Osteoblast (primary cell): Measurements from ENCODE around the gene XG. TPM values are rescaled to one million over a fixed set of nuclear protein-coding genes. Genes with fewer than 3 reads are reported as not detected.
A peak's percentile ranks its signal among the peaks of the same experiment; 100 is the strongest.

Source experiments
- DNase-seq: peaks from one replicate; pipeline ENCODE4 v3.0.0; 2011; ENCODE audit warnings: low spot score, mixed read lengths; ENCODE audit not compliant: insufficient read length; ENCODE audit errors: missing footprints
- H2AFZ ChIP-seq: 2 replicates; pipeline ENCODE4 v1.6.0; 2011; ENCODE audit warnings: mild to moderate bottlenecking, low read length
- H3K27ac ChIP-seq: 2 replicates; pipeline ENCODE4 v1.5.1; 2011; ENCODE audit warnings: mild to moderate bottlenecking, low read depth, low read length, moderate library complexity
- H3K27me3 ChIP-seq: 2 replicates; pipeline ENCODE4 v1.6.0; 2012; ENCODE audit warnings: mild to moderate bottlenecking, control low read depth, inconsistent platforms, low read length, moderate library complexity; ENCODE audit not compliant: insufficient read depth
- H3K36me3 ChIP-seq: 2 replicates; pipeline ENCODE4 v1.5.1; 2011; ENCODE audit warnings: mild to moderate bottlenecking, low read length, control low read depth, moderate library complexity; ENCODE audit not compliant: insufficient read depth
- H3K4me1 ChIP-seq: 2 replicates; pipeline ENCODE4 v1.5.1; 2011; ENCODE audit warnings: mild to moderate bottlenecking, low read length, control low read depth, moderate library complexity; ENCODE audit not compliant: insufficient read depth
- H3K4me2 ChIP-seq: 2 replicates; pipeline ENCODE4 v1.6.0; 2011; ENCODE audit warnings: mild to moderate bottlenecking, low read length; ENCODE audit not compliant: insufficient read depth
- H3K4me3 ChIP-seq: fragments of 200-600 bp; sonication (generic); 3 replicates; pipeline ENCODE4 v1.5.1; 2012; ENCODE audit warnings: mild to moderate bottlenecking, low read length, inconsistent platforms; ENCODE audit not compliant: insufficient read depth
- H3K79me2 ChIP-seq: 2 replicates; pipeline ENCODE4 v1.6.0; 2012; ENCODE audit warnings: mild to moderate bottlenecking, low read length, control low read depth, inconsistent platforms; ENCODE audit not compliant: insufficient read depth
- H3K9me3 ChIP-seq: 2 replicates; pipeline ENCODE4 v1.5.1; 2011; ENCODE audit warnings: low read depth, low read length, control low read depth
- H4K20me1 ChIP-seq: 2 replicates; pipeline ENCODE4 v1.6.0; 2012; ENCODE audit warnings: mild to moderate bottlenecking, low read length, control low read depth; ENCODE audit not compliant: insufficient read depth
- total RNA-seq: library from RNA; depleted of rRNA; stranded (reverse); fragments of >200 nt; gene quantifications from 2 replicates; pipeline ENCODE4 v1.2.3, GENCODE V29; 2012
- TF ChIP-seq, protein P1 (sequence below): IDR thresholded peaks from 2 replicates; pipeline ENCODE4 v1.5.1; 2011; ENCODE audit warnings: mild to moderate bottlenecking, low read depth, low read length, moderate library complexity; ENCODE audit errors: extremely low read depth

Gene XG
- total RNA-seq, 1 donor: 4.0 TPM

DNA sequence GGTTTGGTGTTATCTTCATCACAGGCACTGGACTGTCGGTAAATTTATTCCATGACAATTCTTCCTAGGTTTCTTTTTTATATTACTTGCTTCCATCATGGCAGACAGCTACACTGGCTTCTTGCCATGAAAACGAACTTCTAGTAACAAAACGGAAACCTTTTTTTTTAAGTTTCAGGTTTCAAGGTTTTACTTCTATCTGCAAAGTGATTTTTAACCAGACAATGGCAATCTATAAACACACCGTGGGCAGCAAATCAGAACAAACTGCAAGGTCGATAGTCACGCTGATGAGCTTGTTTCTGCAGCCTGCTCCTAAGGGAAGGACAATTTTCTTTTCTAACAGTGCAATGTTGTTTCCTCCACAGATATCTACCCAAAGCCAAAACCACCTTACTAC, 29.9 kb downstream of the XG start:
- H3K4me3 ChIP-seq: peak overlapping the region; percentile 8
- H3K9me3 ChIP-seq: no peaks in the 10 kb centered on the region
- no peak overlapping the region for H3K27ac ChIP-seq
- no peak for DNase-seq
- H3K36me3 ChIP-seq: no peaks in the 10 kb centered on the region
- H3K79me2 ChIP-seq: no peaks in the 10 kb centered on the region
- TF ChIP-seq, protein P1, sequence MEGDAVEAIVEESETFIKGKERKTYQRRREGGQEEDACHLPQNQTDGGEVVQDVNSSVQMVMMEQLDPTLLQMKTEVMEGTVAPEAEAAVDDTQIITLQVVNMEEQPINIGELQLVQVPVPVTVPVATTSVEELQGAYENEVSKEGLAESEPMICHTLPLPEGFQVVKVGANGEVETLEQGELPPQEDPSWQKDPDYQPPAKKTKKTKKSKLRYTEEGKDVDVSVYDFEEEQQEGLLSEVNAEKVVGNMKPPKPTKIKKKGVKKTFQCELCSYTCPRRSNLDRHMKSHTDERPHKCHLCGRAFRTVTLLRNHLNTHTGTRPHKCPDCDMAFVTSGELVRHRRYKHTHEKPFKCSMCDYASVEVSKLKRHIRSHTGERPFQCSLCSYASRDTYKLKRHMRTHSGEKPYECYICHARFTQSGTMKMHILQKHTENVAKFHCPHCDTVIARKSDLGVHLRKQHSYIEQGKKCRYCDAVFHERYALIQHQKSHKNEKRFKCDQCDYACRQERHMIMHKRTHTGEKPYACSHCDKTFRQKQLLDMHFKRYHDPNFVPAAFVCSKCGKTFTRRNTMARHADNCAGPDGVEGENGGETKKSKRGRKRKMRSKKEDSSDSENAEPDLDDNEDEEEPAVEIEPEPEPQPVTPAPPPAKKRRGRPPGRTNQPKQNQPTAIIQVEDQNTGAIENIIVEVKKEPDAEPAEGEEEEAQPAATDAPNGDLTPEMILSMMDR: no peak
- H3K4me1 ChIP-seq: no peaks in the 10 kb centered on the region
- H4K20me1 ChIP-seq: no peaks in the 10 kb centered on the region
- H2AFZ ChIP-seq: no peak overlapping the region
- peak overlapping the region; percentile 10 for H3K4me2 ChIP-seq
- peaks cover 24% of the 10 kb centered on the region for H3K27me3 ChIP-seq

DNA sequence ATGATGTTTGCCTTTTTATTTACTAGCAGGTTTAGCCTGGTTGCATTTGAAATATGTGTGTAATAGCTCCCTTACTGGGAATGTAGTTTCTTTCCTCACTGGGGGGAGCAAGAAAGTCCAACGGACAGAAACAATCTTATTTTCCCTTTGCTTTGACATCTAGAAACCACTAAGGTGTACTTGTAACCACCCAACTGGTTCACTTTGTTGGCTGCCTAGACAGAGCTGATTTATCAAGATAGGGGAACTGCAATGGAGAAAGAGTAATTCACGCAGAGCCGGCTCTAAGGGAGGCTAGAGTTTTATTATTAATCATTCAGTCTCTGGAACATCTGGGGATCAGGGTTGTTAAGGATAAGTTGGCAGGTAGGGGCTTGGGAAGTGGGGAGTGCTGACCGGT, 30.3 kb downstream of the XG start:
- Histone ChIP-seq H2AFZ (no peak overlapping the region), H3K4me3 (no peak overlapping the region), H3K27ac (no peak overlapping the region), H3K4me2 (no peak overlapping the region), H3K9me3 (no peaks in the 10 kb centered on the region), H3K4me1 (no peaks in the 10 kb centered on the region), H4K20me1 (no peaks in the 10 kb centered on the region), H3K36me3 (no peaks in the 10 kb centered on the region), H3K27me3 (peaks cover 21% of the 10 kb centered on the region), H3K79me2 (no peaks in the 10 kb centered on the region)
- TF ChIP-seq, protein P1: no peak
- no peak for DNase-seq

DNA sequence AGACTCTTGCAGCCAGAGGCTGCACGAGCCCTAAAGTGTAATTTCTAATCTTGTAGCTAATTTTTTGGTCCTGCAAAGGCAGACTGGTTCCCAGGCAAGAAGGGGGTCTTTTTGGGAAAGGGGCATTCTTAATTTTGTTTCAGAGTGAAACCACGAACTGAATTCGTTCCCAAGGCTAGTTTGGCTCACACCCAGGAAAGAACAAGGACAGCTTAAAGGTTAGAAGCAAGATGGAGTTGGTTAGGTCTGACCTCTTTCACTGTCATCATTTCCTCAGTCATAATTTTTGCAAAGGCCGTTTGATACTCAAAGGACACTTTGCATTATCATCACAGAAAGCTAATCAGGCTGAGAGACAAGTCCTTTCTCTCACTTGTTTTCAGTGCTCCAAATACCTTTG, 30.9 kb downstream of the XG start:
- Histone ChIP-seq H3K36me3 (no peaks in the 10 kb centered on the region), H3K27me3 (peaks cover 20% of the 10 kb centered on the region), H3K9me3 (no peaks in the 10 kb centered on the region), H3K79me2 (no peaks in the 10 kb centered on the region), H4K20me1 (no peaks in the 10 kb centered on the region), H3K4me2 (no peak overlapping the region), H3K4me1 (no peaks in the 10 kb centered on the region), H2AFZ (no peak overlapping the region), H3K27ac (no peak overlapping the region), H3K4me3 (no peak overlapping the region)
- TF ChIP-seq, protein P1: no peak
- no peak for DNase-seq

DNA sequence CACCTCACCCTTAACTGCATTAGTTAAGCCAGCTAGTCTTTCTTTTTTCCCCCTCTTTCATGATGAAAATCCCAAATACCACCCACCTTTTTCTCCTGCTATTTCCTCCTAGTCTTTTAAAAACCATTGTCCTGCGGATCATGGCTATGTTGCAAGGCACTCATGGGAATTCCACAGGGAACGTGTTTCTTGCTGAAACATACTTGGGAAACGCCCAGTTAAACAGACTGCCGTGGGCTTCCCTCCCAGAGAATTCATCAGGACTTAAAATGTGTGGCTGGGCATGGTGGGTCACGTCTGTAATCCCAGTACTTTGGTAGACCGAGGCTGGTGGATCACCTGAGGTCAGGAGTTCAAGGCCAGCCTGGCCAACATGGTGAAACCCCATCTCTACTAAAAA, 32.2 kb downstream of the XG start:
- Histone ChIP-seq H3K9me3 (no peaks in the 10 kb centered on the region), H3K4me3 (no peak overlapping the region), H3K79me2 (no peaks in the 10 kb centered on the region), H3K4me1 (no peaks in the 10 kb centered on the region), H3K27ac (no peak overlapping the region), H3K4me2 (no peak overlapping the region), H2AFZ (no peak overlapping the region), H4K20me1 (no peaks in the 10 kb centered on the region), H3K27me3 (peaks cover 17% of the 10 kb centered on the region), H3K36me3 (no peaks in the 10 kb centered on the region)
- TF ChIP-seq, protein P1: no peak
- DNase-seq: peak; percentile 32
